Right lobe of liver (tissue), 6 donors: Measurements from ENCODE around the gene MYO18A. TPM values are rescaled to one million over a fixed set of nuclear protein-coding genes. Genes with fewer than 3 reads are reported as not detected.

ENCODE experiments used
- ATAC-seq, 4 donors: fragments of 200-7000 bp; cut with Tn5 transposase; one replicate each; pipeline ENCODE4 v1.9.1; 2020; ENCODE audit warnings: mild to moderate bottlenecking in 4 of 4, moderate library complexity in 4 of 4
- DNase-seq, 3 donors: peaks; one replicate each; pipeline ENCODE4 v3.0.0-alpha.2; 2020
- H3K27ac ChIP-seq, 3 donors: fragments of 200-600 bp; one replicate each; pipeline ENCODE4 v1.8.0; 2022
- H3K27me3 ChIP-seq, 2 donors: fragments of 200-600 bp; one replicate each; pipeline ENCODE4 v1.8.0; 2022
- H3K36me3 ChIP-seq, 4 donors: fragments of 200-600 bp; sonication (generic) in 1 of 4; one replicate each; pipeline versions ENCODE4 v1.5.1 to v1.8.0; 2017 to 2022; ENCODE audit warnings: control low read depth in 1 of 4
- H3K4me1 ChIP-seq, 4 donors: fragments of 200-600 bp; sonication (generic) in 1 of 4; one replicate each; pipeline versions ENCODE4 v1.5.1 to v1.8.0; 2017 to 2022; ENCODE audit warnings: control low read depth in 1 of 4
- H3K4me3 ChIP-seq, 3 donors: fragments of 200-600 bp; one replicate each; pipeline ENCODE4 v1.8.0; 2022
- H3K9me3 ChIP-seq, 4 donors: fragments of 200-600 bp; sonication (generic) in 1 of 4; one replicate each; pipeline versions ENCODE4 v1.5.1 to v1.8.0; 2017 to 2022; ENCODE audit warnings: control low read depth in 1 of 4
- POLR2A ChIP-seq: fragments of 450-650 bp; IDR thresholded peaks from one replicate; pipeline ENCODE4 v1.6.1; 2017; ENCODE audit warnings: antibody characterized with exemption, mild to moderate bottlenecking
- WGBS: methylation state at CpG from one replicate; pipeline ENCODE4 v1.1.6; 2018; ENCODE audit warnings: low coverage, low lambda C conversion rate; ENCODE audit not compliant: insufficient coverage; ENCODE audit errors: missing lambda C conversion rate; 5-methylcytosine and 5-hydroxymethylcytosine counted together
- intact Hi-C, 2 donors: fragments of 100-400 bp; cut with DNase I; formaldehyde crosslinking; loops; one replicate each; pipeline versions ENCODE4 v1.11.2 to v1.14.1; 2022
- total RNA-seq, 6 experiments: library from RNA; depleted of rRNA in 2 of 6; stranded (reverse); fragments of >200 nt in 2 of 6; fragmentation: NEBNext Ultra II Directional in 3 of 6; extraction: Animal tissue kit (Norgen Biotek cat#: 25700) in 3 of 6; gene quantifications; one replicate each; pipeline versions ENCODE4 v1.1.0 to v1.2.4, GENCODE V29; 2016 to 2023
- TF ChIP-seq, protein P1 (sequence below), 4 donors: fragments of 200-600 bp in 3 of 4; fragments of 450-650 bp in 1 of 4; IDR thresholded peaks; one replicate each; pipeline versions ENCODE4 v1.5.1 to v1.8.0; 2016 to 2022; ENCODE audit warnings: antibody characterized with exemption in 4 of 4, mild to moderate bottlenecking in 2 of 4
- donor health status: DM: no; HTN: yes; CAD: no.
- donor health status: DM: no; HTN: no; CAD: no.
- donor health status: DM: no; HTN: no; CAD: no.
- donor health status: DM: no; HTN: yes; CAD: no.
- donor health status: DM: no; HTN: yes; CAD: no.

Gene MYO18A
- total RNA-seq, 6 experiments from 2014 or later: 50.1 to 98.2 (median 81.8) TPM

DNA sequence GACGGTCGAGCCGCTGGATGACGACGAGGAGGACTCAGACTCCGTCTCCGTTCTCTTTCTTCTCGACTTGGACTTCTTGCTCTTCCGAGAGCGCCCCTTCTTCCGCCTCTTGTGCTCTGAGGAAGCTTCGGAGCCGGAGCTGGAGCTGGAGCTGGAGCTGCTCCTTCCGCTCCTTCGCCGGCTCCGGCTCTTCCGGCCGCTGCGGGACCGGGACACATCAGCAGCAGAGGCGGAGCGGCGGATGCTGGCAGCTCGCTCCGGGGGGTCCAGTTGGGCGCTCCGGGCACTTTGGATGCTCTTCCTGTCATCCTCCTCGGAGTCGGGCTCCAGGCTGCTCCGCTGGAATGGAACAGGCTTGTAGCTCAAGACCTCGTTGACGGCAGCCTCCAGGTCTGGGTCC, 100.3 kb downstream of the MYO18A start:
- peaks cover 0 to 62% (median 20%) of the 10 kb centered on the region in 4 donors for H3K36me3 ChIP-seq
- H3K9me3 ChIP-seq: no peaks in the 10 kb centered on the region
- DNase-seq (no peak), ATAC-seq (no peak)
- no peak overlapping the region for H3K27ac ChIP-seq
- intact Hi-C loops: no loop called here
- TF ChIP-seq, protein P1, sequence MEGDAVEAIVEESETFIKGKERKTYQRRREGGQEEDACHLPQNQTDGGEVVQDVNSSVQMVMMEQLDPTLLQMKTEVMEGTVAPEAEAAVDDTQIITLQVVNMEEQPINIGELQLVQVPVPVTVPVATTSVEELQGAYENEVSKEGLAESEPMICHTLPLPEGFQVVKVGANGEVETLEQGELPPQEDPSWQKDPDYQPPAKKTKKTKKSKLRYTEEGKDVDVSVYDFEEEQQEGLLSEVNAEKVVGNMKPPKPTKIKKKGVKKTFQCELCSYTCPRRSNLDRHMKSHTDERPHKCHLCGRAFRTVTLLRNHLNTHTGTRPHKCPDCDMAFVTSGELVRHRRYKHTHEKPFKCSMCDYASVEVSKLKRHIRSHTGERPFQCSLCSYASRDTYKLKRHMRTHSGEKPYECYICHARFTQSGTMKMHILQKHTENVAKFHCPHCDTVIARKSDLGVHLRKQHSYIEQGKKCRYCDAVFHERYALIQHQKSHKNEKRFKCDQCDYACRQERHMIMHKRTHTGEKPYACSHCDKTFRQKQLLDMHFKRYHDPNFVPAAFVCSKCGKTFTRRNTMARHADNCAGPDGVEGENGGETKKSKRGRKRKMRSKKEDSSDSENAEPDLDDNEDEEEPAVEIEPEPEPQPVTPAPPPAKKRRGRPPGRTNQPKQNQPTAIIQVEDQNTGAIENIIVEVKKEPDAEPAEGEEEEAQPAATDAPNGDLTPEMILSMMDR (IDR thresholded peaks at IDR 0.05): no peak
- no peak for TF ChIP-seq POLR2A
- H3K27me3 ChIP-seq: no peaks in the 10 kb centered on the region
- H3K4me1 ChIP-seq: peaks cover 0 to 9% (median 0%) of the 10 kb centered on the region in 4 donors
- 92% methylated on average over 14 of the region's 33 CpGs for WGBS
- H3K4me3 ChIP-seq: no peak overlapping the region

DNA sequence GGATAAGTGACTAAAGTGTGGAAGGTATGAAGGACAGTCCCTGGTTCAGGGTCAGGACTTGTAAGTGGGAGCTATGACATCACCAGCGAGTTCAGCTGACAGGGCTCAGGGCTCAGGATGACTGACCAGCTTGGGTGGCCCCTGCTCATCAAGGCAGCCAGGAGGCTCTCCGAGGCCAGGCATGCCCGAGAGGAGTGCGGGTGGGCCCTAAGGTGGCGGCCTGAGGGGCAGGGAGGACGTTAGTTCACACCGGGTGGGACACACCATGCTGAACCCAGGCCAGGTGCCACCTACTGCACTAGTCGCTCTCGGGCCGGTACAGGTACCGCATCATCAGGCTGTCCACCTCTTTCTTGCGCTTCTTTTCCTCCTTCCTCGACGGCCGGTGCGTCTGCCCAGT, 100.8 kb downstream of the MYO18A start:
- H3K4me3 ChIP-seq: no peak overlapping the region
- ATAC-seq (no peak), DNase-seq (no peak)
- H3K27me3 ChIP-seq: no peaks in the 10 kb centered on the region
- intact Hi-C loops: no loop called here
- H3K4me1 ChIP-seq: peaks cover 0 to 9% (median 0%) of the 10 kb centered on the region in 4 donors
- TF ChIP-seq POLR2A: no peak
- TF ChIP-seq, protein P1 (IDR thresholded peaks at IDR 0.05): no peak
- no peak overlapping the region for H3K27ac ChIP-seq
- WGBS: 100% methylated on average over 1 of the region's 16 CpGs
- no peaks in the 10 kb centered on the region for H3K9me3 ChIP-seq
- peaks cover 0 to 59% (median 20%) of the 10 kb centered on the region in 4 donors for H3K36me3 ChIP-seq

DNA sequence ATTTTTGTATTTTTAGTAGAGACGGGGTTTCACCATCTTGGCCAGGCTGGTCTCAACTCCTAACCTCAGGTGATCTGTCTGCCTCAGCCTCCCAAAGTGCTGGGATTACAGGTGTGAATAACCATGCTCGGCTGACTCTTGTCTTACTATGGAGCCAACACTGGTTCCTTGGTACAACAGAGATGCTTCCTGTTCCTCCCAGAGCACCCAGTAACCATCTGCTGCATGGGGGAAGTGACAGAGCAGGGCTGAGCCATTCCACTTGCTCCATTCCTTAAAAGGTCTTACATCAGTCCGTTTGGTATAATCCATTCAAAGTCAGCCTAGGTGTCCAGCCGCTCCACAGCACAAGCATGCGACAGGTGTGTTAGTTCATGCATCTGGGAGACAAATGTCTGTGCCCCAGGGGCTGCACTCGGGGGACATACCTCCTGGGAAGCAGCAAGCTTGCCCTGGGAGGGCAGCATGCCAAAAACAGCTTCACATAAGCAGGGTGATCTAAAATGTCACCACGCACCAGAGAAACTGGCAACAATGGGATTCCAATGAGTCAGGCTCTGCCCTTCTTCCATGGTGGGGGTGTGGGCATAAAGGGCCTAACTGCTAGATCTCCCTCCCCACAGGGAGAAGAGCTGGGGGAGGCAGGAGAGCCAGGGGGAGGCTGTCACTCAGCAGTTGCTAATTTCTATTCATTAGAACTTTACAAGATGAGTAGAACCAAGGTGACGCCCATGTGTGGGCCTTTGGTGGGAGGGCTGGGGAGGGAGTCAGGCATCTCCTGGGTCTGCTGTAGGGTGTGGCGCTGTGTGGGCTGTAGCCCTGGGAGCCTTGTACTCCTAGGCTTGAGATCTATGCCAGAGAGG, 101.8 kb downstream of the MYO18A start:
- ATAC-seq: no peak
- intact Hi-C loops: no loop called here
- Histone ChIP-seq H3K9me3 (no peaks in the 10 kb centered on the region), H3K4me1 (peaks cover 0 to 9% (median 0%) of the 10 kb centered on the region in 4 donors), H3K4me3 (no peak overlapping the region), H3K27ac (no peak overlapping the region), H3K36me3 (peaks cover 0 to 49% (median 17%) of the 10 kb centered on the region in 4 donors), H3K27me3 (no peaks in the 10 kb centered on the region)
- no peak for TF ChIP-seq POLR2A
- TF ChIP-seq, protein P1 (IDR thresholded peaks at IDR 0.05): no peak
- WGBS: 86% methylated on average over 2 of the region's 9 CpGs
- DNase-seq: no peak

DNA sequence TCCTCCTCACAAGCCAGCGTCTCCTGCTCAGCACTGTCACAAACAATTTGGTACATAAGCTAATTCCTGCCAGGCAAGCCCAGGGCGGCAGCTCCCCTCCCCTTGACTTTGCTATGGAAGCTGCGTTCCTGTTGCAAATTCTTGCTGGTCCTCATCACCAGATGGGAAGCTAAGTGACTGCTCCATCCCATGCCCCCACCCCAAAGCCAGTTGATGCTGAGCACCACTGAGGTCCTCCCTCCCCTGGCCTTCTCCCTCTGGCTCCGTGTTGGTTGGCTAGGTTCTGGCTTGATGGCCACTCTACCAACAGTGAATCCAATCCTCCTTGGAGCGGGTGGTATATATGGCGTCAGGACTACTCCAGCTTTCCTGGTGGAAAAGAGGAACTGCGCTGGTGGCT, 102.9 kb downstream of the MYO18A start:
- H3K36me3 ChIP-seq: peaks cover 0 to 38% (median 14%) of the 10 kb centered on the region in 4 donors
- no peak for DNase-seq

More for the DNA sequence above, 102.9 kb downstream of the MYO18A start:
- WGBS: 88% methylated on average over 3 of the region's 7 CpGs
- Histone ChIP-seq H3K4me1 (peaks cover 0 to 9% (median 0%) of the 10 kb centered on the region in 4 donors), H3K4me3 (no peak overlapping the region), H3K27ac (no peak overlapping the region), H3K9me3 (no peaks in the 10 kb centered on the region), H3K27me3 (no peaks in the 10 kb centered on the region)
- no peak for TF ChIP-seq POLR2A
- TF ChIP-seq, protein P1 (IDR thresholded peaks at IDR 0.05): no peak
- intact Hi-C loops: no loop called here
- ATAC-seq: no peak
